ENCODE data around the gene SUPT3H.

The SUPT3H gene

DNA sequence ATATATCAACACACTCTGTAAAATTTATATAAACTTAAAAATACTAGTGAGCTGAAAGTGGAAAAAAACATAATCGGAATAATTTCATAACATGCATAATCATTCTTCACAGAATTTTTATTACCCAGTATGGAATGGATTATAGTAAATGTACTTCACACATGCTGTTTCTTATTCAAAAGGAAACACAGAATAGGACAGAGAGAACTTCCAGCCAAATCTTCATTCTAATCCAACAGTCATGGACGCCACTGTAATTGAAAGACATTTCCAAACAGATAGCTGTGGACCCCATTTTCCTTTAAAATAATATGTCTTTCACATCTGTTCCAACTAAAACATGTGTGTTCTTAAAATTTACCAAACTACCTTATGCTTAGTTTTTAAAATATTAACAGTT, 176.2 kb downstream of the SUPT3H start:
- H3K9ac ChIP-seq (ENCODE audit: low read length): no peak overlapping the region
- no peak overlapping the region for H3K27ac ChIP-seq (ENCODE audit: low read depth, low read length)
- no peaks in the 10 kb centered on the region for H3K4me1 ChIP-seq (ENCODE audit: control insufficient read depth in 1 of 2, insufficient read depth in 2 of 2, low read length in 2 of 2)
- no peak overlapping the region for H2AK5ac ChIP-seq (ENCODE audit: low read length)
- no peaks in the 10 kb centered on the region for H3K36me3 ChIP-seq (ENCODE audit: control insufficient read depth in 1 of 2, insufficient read depth in 2 of 2, low read length in 2 of 2)
- H2AFZ ChIP-seq (ENCODE audit: insufficient read depth, low read length, poor library complexity): no peak overlapping the region
- no peak overlapping the region for H3K4me3 ChIP-seq (ENCODE audit: low read depth, low read length)
- H3K23ac ChIP-seq (ENCODE audit: low read length): no peak overlapping the region
- H3K14ac ChIP-seq (ENCODE audit: low read length): no peak overlapping the region
- WGBS (ENCODE audit: extremely low coverage, insufficient coverage, insufficient read length): no CpG with 5 or more reads among the region's 2 CpGs
- H2BK12ac ChIP-seq (ENCODE audit: low read length): no peak overlapping the region
- no peaks in the 10 kb centered on the region for H3K27me3 ChIP-seq (ENCODE audit: insufficient read depth, low read length)
- no peaks in the 10 kb centered on the region for H3K79me1 ChIP-seq (ENCODE audit: low read length)
- H4K12ac ChIP-seq (ENCODE audit: low read depth, low read length): no peak overlapping the region
- H3K4me2 ChIP-seq (ENCODE audit: low read length): no peak overlapping the region
- H4K91ac ChIP-seq (ENCODE audit: low read depth, low read length): no peak overlapping the region
- H2BK5ac ChIP-seq (ENCODE audit: low read depth, low read length, poor library complexity): no peak overlapping the region
- no peak overlapping the region for H2BK120ac ChIP-seq (ENCODE audit: insufficient read depth, low read length, poor library complexity)
- no peak overlapping the region for H4K8ac ChIP-seq (ENCODE audit: low read depth, low read length)
- no peaks in the 10 kb centered on the region for H3K79me2 ChIP-seq (ENCODE audit: control insufficient read depth, insufficient read depth, low read length, poor library complexity)
- no peak overlapping the region for H3K18ac ChIP-seq (ENCODE audit: low read length)
- no peaks in the 10 kb centered on the region for H3K9me3 ChIP-seq (ENCODE audit: insufficient read depth, low read depth, low read length)
- no peak overlapping the region for H3K4ac ChIP-seq (ENCODE audit: low read depth, low read length)
- no peak for DNase-seq

- H3K4ac ChIP-seq (ENCODE audit: low read depth, low read length): no peak overlapping the region
Observed at GRCh38 chr6:45200510-45200909, 177.2 kb downstream of the SUPT3H start.

DNA sequence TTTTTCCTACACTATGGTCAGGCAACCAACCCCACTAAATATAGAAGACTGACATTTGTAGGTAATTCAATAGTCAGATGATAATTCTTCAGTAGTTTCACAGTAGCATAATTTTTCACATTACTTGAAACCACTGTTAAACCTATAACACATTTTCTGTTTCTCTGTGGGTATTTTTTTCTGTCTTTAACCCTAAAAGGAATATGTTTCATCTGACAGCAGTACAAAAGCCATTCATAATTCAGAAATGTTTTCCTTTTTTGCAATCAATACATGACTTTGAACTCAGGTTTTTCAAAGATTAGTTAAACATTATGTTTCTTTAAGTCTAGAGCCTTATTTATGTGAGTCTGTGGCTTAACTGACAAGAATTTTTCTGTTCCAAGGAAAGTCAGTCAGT, 178.2 kb downstream of the SUPT3H start:
- H3K79me2 ChIP-seq (ENCODE audit: control insufficient read depth, insufficient read depth, low read length, poor library complexity): no peaks in the 10 kb centered on the region
- no peak overlapping the region for H2BK120ac ChIP-seq (ENCODE audit: insufficient read depth, low read length, poor library complexity)
- DNase-seq: no peak
- H3K9ac ChIP-seq (ENCODE audit: low read length): no peak overlapping the region
- H4K91ac ChIP-seq (ENCODE audit: low read depth, low read length): no peak overlapping the region
- no peak overlapping the region for H2AFZ ChIP-seq (ENCODE audit: insufficient read depth, low read length, poor library complexity)
- H3K4me1 ChIP-seq (ENCODE audit: control insufficient read depth in 1 of 2, insufficient read depth in 2 of 2, low read length in 2 of 2): no peaks in the 10 kb centered on the region
- no peak overlapping the region for H3K18ac ChIP-seq (ENCODE audit: low read length)
- no peaks in the 10 kb centered on the region for H3K27me3 ChIP-seq (ENCODE audit: insufficient read depth, low read length)
- no peak overlapping the region for H4K12ac ChIP-seq (ENCODE audit: low read depth, low read length)
- H3K4ac ChIP-seq (ENCODE audit: low read depth, low read length): no peak overlapping the region
- H4K8ac ChIP-seq (ENCODE audit: low read depth, low read length): no peak overlapping the region
- H2BK5ac ChIP-seq (ENCODE audit: low read depth, low read length, poor library complexity): no peak overlapping the region
- no peak overlapping the region for H3K23ac ChIP-seq (ENCODE audit: low read length)
- H3K4me2 ChIP-seq (ENCODE audit: low read length): no peak overlapping the region
- no peak overlapping the region for H2AK5ac ChIP-seq (ENCODE audit: low read length)
- H3K14ac ChIP-seq (ENCODE audit: low read length): no peak overlapping the region
- no peak overlapping the region for H2BK12ac ChIP-seq (ENCODE audit: low read length)
- no peak overlapping the region for H3K27ac ChIP-seq (ENCODE audit: low read depth, low read length)
- H3K9me3 ChIP-seq (ENCODE audit: insufficient read depth, low read depth, low read length): no peaks in the 10 kb centered on the region
- no peaks in the 10 kb centered on the region for H3K36me3 ChIP-seq (ENCODE audit: control insufficient read depth in 1 of 2, insufficient read depth in 2 of 2, low read length in 2 of 2)
- H3K4me3 ChIP-seq (ENCODE audit: low read depth, low read length): no peak overlapping the region
- no peaks in the 10 kb centered on the region for H3K79me1 ChIP-seq (ENCODE audit: low read length)

More at GRCh38 chr6:45200510-45200909, 177.2 kb downstream of the SUPT3H start:
- Histone ChIP-seq H2BK12ac (ENCODE audit: low read length) (no peak overlapping the region), H2AK5ac (ENCODE audit: low read length) (no peak overlapping the region), H3K4me1 (ENCODE audit: control insufficient read depth in 1 of 2, insufficient read depth in 2 of 2, low read length in 2 of 2) (no peaks in the 10 kb centered on the region), H4K8ac (ENCODE audit: low read depth, low read length) (no peak overlapping the region), H3K27ac (ENCODE audit: low read depth, low read length) (no peak overlapping the region), H4K12ac (ENCODE audit: low read depth, low read length) (no peak overlapping the region), H3K79me2 (ENCODE audit: control insufficient read depth, insufficient read depth, low read length, poor library complexity) (no peaks in the 10 kb centered on the region), H3K9me3 (ENCODE audit: insufficient read depth, low read depth, low read length) (no peaks in the 10 kb centered on the region), H2AFZ (ENCODE audit: insufficient read depth, low read length, poor library complexity) (no peak overlapping the region), H3K23ac (ENCODE audit: low read length) (no peak overlapping the region), H3K27me3 (ENCODE audit: insufficient read depth, low read length) (no peaks in the 10 kb centered on the region), H3K18ac (ENCODE audit: low read length) (no peak overlapping the region), H4K91ac (ENCODE audit: low read depth, low read length) (no peak overlapping the region), H2BK120ac (ENCODE audit: insufficient read depth, low read length, poor library complexity) (no peak overlapping the region), H3K36me3 (ENCODE audit: control insufficient read depth in 1 of 2, insufficient read depth in 2 of 2, low read length in 2 of 2) (no peaks in the 10 kb centered on the region), H3K79me1 (ENCODE audit: low read length) (no peaks in the 10 kb centered on the region), H3K14ac (ENCODE audit: low read length) (no peak overlapping the region), H3K4me2 (ENCODE audit: low read length) (no peak overlapping the region), H2BK5ac (ENCODE audit: low read depth, low read length, poor library complexity) (no peak overlapping the region), H3K9ac (ENCODE audit: low read length) (no peak overlapping the region), H3K4me3 (ENCODE audit: low read depth, low read length) (no peak overlapping the region)
- no peak for DNase-seq

DNA sequence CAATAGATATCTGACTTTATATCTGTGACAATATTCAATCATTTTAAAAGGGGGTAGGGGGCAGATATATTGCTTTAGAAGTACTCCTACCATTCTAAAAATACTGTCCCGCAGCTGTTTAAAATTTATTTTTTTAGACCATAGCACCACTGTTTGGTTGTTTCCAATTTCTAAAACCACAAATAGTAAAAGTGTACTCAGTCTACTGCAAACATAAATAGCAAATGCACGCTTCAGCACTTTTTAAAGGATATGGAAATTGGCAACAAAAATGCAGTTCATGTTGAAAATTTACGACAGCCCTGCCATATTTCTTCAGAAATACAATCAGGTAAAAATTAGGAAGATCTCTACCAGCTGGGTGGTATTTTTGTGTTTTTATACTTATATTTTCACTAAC, 181.6 kb downstream of the SUPT3H start:
- H3K27me3 ChIP-seq (ENCODE audit: insufficient read depth, low read length): no peaks in the 10 kb centered on the region
- WGBS (ENCODE audit: extremely low coverage, insufficient coverage, insufficient read length): no CpG with 5 or more reads among the region's 3 CpGs
- no peak overlapping the region for H2AFZ ChIP-seq (ENCODE audit: insufficient read depth, low read length, poor library complexity)
- no peaks in the 10 kb centered on the region for H3K36me3 ChIP-seq (ENCODE audit: control insufficient read depth in 1 of 2, insufficient read depth in 2 of 2, low read length in 2 of 2)
- no peak overlapping the region for H2BK12ac ChIP-seq (ENCODE audit: low read length)
- no peak overlapping the region for H3K4ac ChIP-seq (ENCODE audit: low read depth, low read length)
- H3K9me3 ChIP-seq (ENCODE audit: insufficient read depth, low read depth, low read length): no peaks in the 10 kb centered on the region
- H3K79me1 ChIP-seq (ENCODE audit: low read length): no peaks in the 10 kb centered on the region
- H2BK120ac ChIP-seq (ENCODE audit: insufficient read depth, low read length, poor library complexity): no peak overlapping the region
- H3K79me2 ChIP-seq (ENCODE audit: control insufficient read depth, insufficient read depth, low read length, poor library complexity): no peaks in the 10 kb centered on the region
- no peak overlapping the region for H3K9ac ChIP-seq (ENCODE audit: low read length)
- H4K8ac ChIP-seq (ENCODE audit: low read depth, low read length): no peak overlapping the region
- no peak overlapping the region for H2BK5ac ChIP-seq (ENCODE audit: low read depth, low read length, poor library complexity)
- no peak overlapping the region for H3K14ac ChIP-seq (ENCODE audit: low read length)
- H3K18ac ChIP-seq (ENCODE audit: low read length): no peak overlapping the region
- H3K4me3 ChIP-seq (ENCODE audit: low read depth, low read length): no peak overlapping the region
- H4K12ac ChIP-seq (ENCODE audit: low read depth, low read length): no peak overlapping the region
- no peak overlapping the region for H3K27ac ChIP-seq (ENCODE audit: low read depth, low read length)
- no peak overlapping the region for H2AK5ac ChIP-seq (ENCODE audit: low read length)
- H3K23ac ChIP-seq (ENCODE audit: low read length): no peak overlapping the region
- DNase-seq: no peak
- H4K91ac ChIP-seq (ENCODE audit: low read depth, low read length): no peak overlapping the region
- H3K4me2 ChIP-seq (ENCODE audit: low read length): no peak overlapping the region
- H3K4me1 ChIP-seq (ENCODE audit: control insufficient read depth in 1 of 2, insufficient read depth in 2 of 2, low read length in 2 of 2): no peaks in the 10 kb centered on the region

DNA sequence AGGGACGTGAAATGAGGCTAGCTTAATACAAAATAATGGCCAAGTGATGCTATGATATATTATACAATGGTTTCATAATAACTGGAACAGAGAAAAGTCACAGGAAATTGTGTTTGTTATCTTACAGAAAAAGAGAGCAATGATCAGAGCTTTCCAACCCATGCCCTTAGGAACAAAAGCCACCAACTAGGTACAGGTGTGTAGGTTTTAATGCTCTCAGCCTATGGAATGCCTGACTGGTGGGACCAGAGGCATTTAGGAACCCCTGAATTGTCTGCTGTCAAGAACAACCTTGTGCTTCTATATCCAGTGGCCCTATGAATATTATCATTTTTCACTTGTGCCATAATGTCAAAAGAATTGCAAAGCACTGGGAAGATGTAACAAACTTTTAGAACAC, 182.6 kb downstream of the SUPT3H start:
- Histone ChIP-seq H3K36me3 (ENCODE audit: control insufficient read depth in 1 of 2, insufficient read depth in 2 of 2, low read length in 2 of 2) (no peaks in the 10 kb centered on the region), H2BK12ac (ENCODE audit: low read length) (no peak overlapping the region), H3K9me3 (ENCODE audit: insufficient read depth, low read depth, low read length) (no peaks in the 10 kb centered on the region), H4K8ac (ENCODE audit: low read depth, low read length) (no peak overlapping the region), H3K4me1 (ENCODE audit: control insufficient read depth in 1 of 2, insufficient read depth in 2 of 2, low read length in 2 of 2) (no peaks in the 10 kb centered on the region), H3K14ac (ENCODE audit: low read length) (no peak overlapping the region), H3K27ac (ENCODE audit: low read depth, low read length) (no peak overlapping the region), H3K18ac (ENCODE audit: low read length) (no peak overlapping the region), H3K23ac (ENCODE audit: low read length) (no peak overlapping the region), H3K4ac (ENCODE audit: low read depth, low read length) (no peak overlapping the region), H2BK120ac (ENCODE audit: insufficient read depth, low read length, poor library complexity) (no peak overlapping the region), H2BK5ac (ENCODE audit: low read depth, low read length, poor library complexity) (no peak overlapping the region), H3K79me2 (ENCODE audit: control insufficient read depth, insufficient read depth, low read length, poor library complexity) (no peaks in the 10 kb centered on the region), H4K12ac (ENCODE audit: low read depth, low read length) (no peak overlapping the region), H3K79me1 (ENCODE audit: low read length) (no peaks in the 10 kb centered on the region), H3K9ac (ENCODE audit: low read length) (no peak overlapping the region), H2AK5ac (ENCODE audit: low read length) (no peak overlapping the region), H3K27me3 (ENCODE audit: insufficient read depth, low read length) (no peaks in the 10 kb centered on the region), H2AFZ (ENCODE audit: insufficient read depth, low read length, poor library complexity) (no peak overlapping the region), H3K4me2 (ENCODE audit: low read length) (no peak overlapping the region), H3K4me3 (ENCODE audit: low read depth, low read length) (no peak overlapping the region), H4K91ac (ENCODE audit: low read depth, low read length) (no peak overlapping the region)
- WGBS (ENCODE audit: extremely low coverage, insufficient coverage, insufficient read length): no CpG with 5 or more reads among the region's 1 CpG
- no peak for DNase-seq

All from trophoblast cell (in vitro differentiated cells and primary cell).